DOHH2 (cell line): Measurements from ENCODE around the gene VTI1A.

Experiments
- H3F3A ChIP-seq: fragments of 200-600 bp; sonication (generic), shearing (Covaris generic); 2 replicates; pipeline ENCODE4 v1.6.0; 2016; ENCODE audit warnings: antibody characterized with exemption, mild to moderate bottlenecking; ENCODE audit not compliant: control insufficient read depth, insufficient read depth
- H3K27ac ChIP-seq: fragments of 200-600 bp; sonication (generic); 2 replicates; pipeline ENCODE4 v1.5.1; 2014; ENCODE audit warnings: low read depth, mild to moderate bottlenecking, low read length, moderate library complexity
- H3K27me3 ChIP-seq: fragments of 200-600 bp; sonication (generic); 2 replicates; pipeline ENCODE4 v1.6.1; 2014; ENCODE audit warnings: mild to moderate bottlenecking, low read length, mixed read lengths; ENCODE audit not compliant: control insufficient read depth
- H3K36me3 ChIP-seq: fragments of 200-600 bp; sonication (generic); 2 replicates; pipeline ENCODE4 v1.6.1; 2014; ENCODE audit warnings: mild to moderate bottlenecking, low read length, moderate library complexity, mixed read lengths; ENCODE audit not compliant: control insufficient read depth
- H3K4me1 ChIP-seq: fragments of 200-600 bp; sonication (generic); 2 replicates; pipeline ENCODE4 v1.6.1; 2014; ENCODE audit warnings: mild to moderate bottlenecking, low read length, mixed read lengths; ENCODE audit not compliant: control insufficient read depth
- H3K4me2 ChIP-seq: fragments of 200-600 bp; sonication (generic); 2 replicates; pipeline ENCODE4 v1.6.0; 2014; ENCODE audit warnings: mild to moderate bottlenecking, low read length, moderate library complexity
- H3K4me3 ChIP-seq: fragments of 200-600 bp; sonication (generic); 2 replicates; pipeline ENCODE4 v1.5.1; 2014; ENCODE audit warnings: mild to moderate bottlenecking, low read length, mixed read lengths
- H3K79me2 ChIP-seq: fragments of 200-600 bp; sonication (generic); 2 replicates; pipeline ENCODE4 v1.6.1; 2014; ENCODE audit warnings: mild to moderate bottlenecking, low read length, mixed read lengths; ENCODE audit not compliant: control insufficient read depth
- H3K9me2 ChIP-seq: fragments of 200-600 bp; sonication (generic); replicated peaks from 2 replicates; pipeline ENCODE4 v1.6.1; 2014; ENCODE audit warnings: mild to moderate bottlenecking, low read length, mixed read lengths; ENCODE audit not compliant: control insufficient read depth
- H3K9me3 ChIP-seq: fragments of 200-600 bp; sonication (generic); 2 replicates; pipeline ENCODE4 v1.6.1; 2014; ENCODE audit warnings: antibody characterized with exemption, low read length, mixed read lengths; ENCODE audit not compliant: control insufficient read depth, insufficient read depth
- H4K20me1 ChIP-seq: fragments of 200-600 bp; sonication (generic); 2 replicates; pipeline ENCODE4 v1.6.0; 2014; ENCODE audit warnings: low read depth, mild to moderate bottlenecking, antibody characterized with exemption, low read length, moderate library complexity; ENCODE audit not compliant: control insufficient read depth, insufficient read depth
- CTCF ChIP-seq: fragments of 200-600 bp; sonication (generic); IDR thresholded peaks from one replicate; pipeline ENCODE4 v1.5.1; 2014; ENCODE audit warnings: antibody characterized with exemption, mild to moderate bottlenecking, low read depth, low read length; ENCODE audit not compliant: poor library complexity, severe bottlenecking
- EZH2phosphoT487 ChIP-seq: fragments of 200-600 bp; sonication (generic); IDR thresholded peaks from 2 replicates; pipeline ENCODE4 v1.6.1; 2017; ENCODE audit warnings: borderline replicate concordance, mild to moderate bottlenecking, antibody characterized with exemption, low read length, moderate library complexity, mixed read lengths

The VTI1A gene

DNA sequence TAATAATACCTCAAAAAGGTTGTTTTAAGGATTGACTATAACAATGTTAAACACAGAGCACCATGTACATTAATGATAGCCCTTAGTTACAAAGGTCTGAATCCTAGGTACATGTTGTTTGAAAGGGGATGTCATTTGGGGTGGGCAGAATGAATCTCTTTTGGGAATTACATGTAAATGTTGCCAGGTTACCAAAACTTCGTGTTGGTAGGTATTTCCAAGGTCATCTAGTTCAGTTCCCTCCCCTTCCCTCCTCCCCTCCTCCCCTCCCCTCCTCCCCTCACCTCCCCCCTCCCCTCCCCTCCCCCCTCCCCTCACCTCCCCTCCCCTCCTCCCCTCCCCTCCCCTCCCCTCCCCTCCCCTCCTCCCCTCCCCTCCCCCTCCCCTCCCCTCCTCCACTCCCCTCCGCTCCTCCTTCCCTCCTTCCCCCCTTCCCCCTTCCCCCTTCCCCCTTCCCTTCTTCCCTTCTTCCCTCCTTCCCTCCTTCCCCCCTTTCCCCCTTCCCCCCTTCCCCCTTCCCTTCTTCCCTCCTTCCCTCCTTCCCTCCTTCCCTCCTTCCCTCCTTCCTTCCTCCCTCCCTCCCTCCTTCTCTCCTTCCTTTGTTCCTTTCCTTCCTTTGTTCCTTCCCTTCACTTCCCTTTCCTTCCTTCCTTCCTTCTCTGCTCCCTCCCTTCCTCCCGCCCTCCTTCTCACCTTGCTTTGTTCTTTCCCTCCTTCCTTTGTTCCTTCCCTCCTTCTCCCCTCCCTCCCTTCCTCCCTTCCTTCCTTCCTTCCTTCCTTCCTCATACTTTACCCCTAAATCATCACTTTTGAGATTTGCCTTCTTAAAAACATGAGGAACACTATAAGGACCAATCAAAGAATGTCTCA is 8.1 kb downstream of the VTI1A start:
- Histone ChIP-seq H3K9me3 (no peaks in the 10 kb centered on the region), H3K27me3 (no peaks in the 10 kb centered on the region), H3K4me3 (no peak overlapping the region), H3K27ac (no peak overlapping the region), H3K4me2 (no peak overlapping the region), H3K79me2 (peaks cover 50% of the 10 kb centered on the region), H3F3A (no peaks in the 10 kb centered on the region), H4K20me1 (no peaks in the 10 kb centered on the region), H3K9me2 (no peaks in the 10 kb centered on the region), H3K4me1 (no peaks in the 10 kb centered on the region), H3K36me3 (peaks cover 12% of the 10 kb centered on the region)
- TF ChIP-seq CTCF (no peak), EZH2phosphoT487 (no peak)

- Histone ChIP-seq H3K9me3 (no peaks in the 10 kb centered on the region), H3K27ac (no peak overlapping the region), H3K9me2 (no peaks in the 10 kb centered on the region), H3K4me2 (no peak overlapping the region), H3K36me3 (peaks cover 5% of the 10 kb centered on the region), H4K20me1 (no peaks in the 10 kb centered on the region), H3K27me3 (no peaks in the 10 kb centered on the region), H3K79me2 (peaks cover 37% of the 10 kb centered on the region), H3K4me3 (no peak overlapping the region), H3K4me1 (no peaks in the 10 kb centered on the region), H3F3A (no peaks in the 10 kb centered on the region)
- TF ChIP-seq EZH2phosphoT487 (no peak), CTCF (no peak)
Measured at GRCh38 chr10:112456533-112456932, 9.5 kb downstream of the VTI1A start.

DNA sequence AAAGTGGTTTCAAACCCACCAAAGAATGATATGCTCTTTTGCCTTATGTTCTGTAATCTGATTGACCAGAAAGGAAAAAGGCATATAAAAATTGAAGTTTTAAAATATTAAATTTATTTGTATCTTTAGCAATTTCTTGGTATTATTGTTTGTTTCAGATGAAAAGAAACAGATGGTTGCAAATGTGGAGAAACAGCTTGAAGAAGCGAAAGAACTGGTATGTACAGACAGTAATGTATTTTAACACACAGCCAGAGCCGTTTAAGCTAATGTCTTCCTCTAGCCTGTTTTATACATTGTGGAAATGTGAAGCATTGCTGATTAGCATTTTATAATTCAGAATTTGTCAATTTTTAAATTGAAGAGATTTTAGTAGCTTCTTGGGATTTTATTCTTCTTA is 13.4 kb downstream of the VTI1A start:
- TF ChIP-seq EZH2phosphoT487 (no peak), CTCF (no peak)

More for the DNA sequence above, 13.4 kb downstream of the VTI1A start:
- Histone ChIP-seq H3K4me3 (no peak overlapping the region), H3K9me3 (no peaks in the 10 kb centered on the region), H3K4me2 (no peak overlapping the region), H3K79me2 (peaks cover 16% of the 10 kb centered on the region), H4K20me1 (no peaks in the 10 kb centered on the region), H3K9me2 (no peaks in the 10 kb centered on the region), H3K27ac (no peak overlapping the region), H3K27me3 (no peaks in the 10 kb centered on the region), H3F3A (no peaks in the 10 kb centered on the region), H3K36me3 (peaks cover 25% of the 10 kb centered on the region), H3K4me1 (no peaks in the 10 kb centered on the region)
